Activated naive CD8-positive, alpha-beta T cell treated with anti-CD3 and anti-CD28 coated beads, Interleukin-2, amount 10 ng/mL, durations not matched to agents 7 days and 5 days (primary cell): ENCODE results near the gene AKR1B1. TPM values are rescaled to one million over a fixed set of nuclear protein-coding genes. Genes with fewer than 3 reads are reported as not detected.

Source experiments
- ATAC-seq: fragments of 150-1000 bp; cut with Tn5 transposase; one replicate; pipeline ENCODE4 v1.10.0; 2021; ENCODE audit warnings: low read depth, moderate library complexity
- POLR2A ChIA-PET: fragments of 350-600 bp; sonication (Branson Sonifier 250); formaldehyde crosslinking; loops from one replicate; lab custom pipeline; 2021; ENCODE audit warnings: antibody characterized with exemption; lab: Charles Lee
- DNase-seq: peaks from one replicate; pipeline ENCODE4 v3.0.0; 2021
- H3K27ac Mint-ChIP-seq: one replicate; pipeline ENCODE4 v1.8.0; 2022; ENCODE audit warnings: mild to moderate bottlenecking, mixed read lengths
- H3K27me3 Mint-ChIP-seq: one replicate; pipeline ENCODE4 v1.8.0; 2022; ENCODE audit warnings: mild to moderate bottlenecking, moderate library complexity, mixed read lengths
- H3K36me3 Mint-ChIP-seq: one replicate; pipeline ENCODE4 v1.8.0; 2021; ENCODE audit warnings: mild to moderate bottlenecking, mixed read lengths
- H3K4me1 Mint-ChIP-seq: one replicate; pipeline ENCODE4 v1.8.0; 2021; ENCODE audit warnings: mixed read lengths
- H3K4me3 Mint-ChIP-seq: one replicate; pipeline ENCODE4 v1.8.0; 2022; ENCODE audit warnings: mild to moderate bottlenecking, moderate library complexity, mixed read lengths
- H3K9me3 Mint-ChIP-seq: one replicate; pipeline ENCODE4 v1.8.0; 2021; ENCODE audit warnings: mixed read lengths
- total RNA-seq, 2 experiments: library from RNA; stranded (reverse); gene quantifications; one replicate each; pipeline ENCODE4 v1.2.3, GENCODE V29; 2021

The AKR1B1 gene
- total RNA-seq, 2 experiments from 2014 or later: 85.1 to 91.0 TPM

GRCh38 chr7:134435161-134435920 lies 23.6 kb downstream of the AKR1B1 start:
- H3K4me1 Mint-ChIP-seq: peaks cover 13% of the 10 kb centered on the region
- H3K27ac Mint-ChIP-seq: no peak overlapping the region
- no peak overlapping the region for H3K4me3 Mint-ChIP-seq
- ATAC-seq: no peak
- POLR2A ChIA-PET: no interaction called here
- DNase-seq: no peak
- H3K9me3 Mint-ChIP-seq: peaks cover 1% of the 10 kb centered on the region
- H3K27me3 Mint-ChIP-seq: peaks cover 3% of the 10 kb centered on the region
- H3K36me3 Mint-ChIP-seq: peaks cover 5% of the 10 kb centered on the region

- peaks cover 1% of the 10 kb centered on the region for H3K9me3 Mint-ChIP-seq
- peaks cover 3% of the 10 kb centered on the region for H3K27me3 Mint-ChIP-seq
- no peak for ATAC-seq
- H3K27ac Mint-ChIP-seq: no peak overlapping the region
- no peak for DNase-seq
- peaks cover 3% of the 10 kb centered on the region for H3K36me3 Mint-ChIP-seq
- H3K4me1 Mint-ChIP-seq: peaks cover 13% of the 10 kb centered on the region
- POLR2A ChIA-PET: no interaction called here
- H3K4me3 Mint-ChIP-seq: no peak overlapping the region
These were observed 24.2 kb downstream of the AKR1B1 start for GRCh38 chr7:134434701-134435100.

DNA sequence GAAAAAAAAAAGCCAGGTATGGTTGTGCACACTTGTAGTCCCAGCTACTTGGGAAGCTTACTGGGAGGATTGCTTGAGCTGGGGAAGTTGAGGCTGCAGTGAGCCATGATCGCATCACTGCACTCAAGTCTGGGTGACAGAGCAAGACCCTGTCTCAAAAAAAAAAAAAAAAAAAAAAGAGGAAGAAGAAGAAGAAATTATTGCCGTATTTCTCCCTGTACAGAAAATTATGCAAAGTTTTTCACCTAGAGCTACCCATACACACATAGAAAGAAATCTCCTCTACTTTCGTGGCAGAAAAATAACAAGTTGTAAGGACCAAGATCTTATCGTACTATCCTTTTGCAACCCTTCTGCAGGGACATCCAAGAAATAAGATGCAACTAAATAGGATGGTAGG lies 25.5 kb downstream of the AKR1B1 start:
- POLR2A ChIA-PET: interaction anchor here (1.3 to 1.7 kb wide), 2 partner anchors 26 to 81 kb away, joined by 7 to 13 read pairs; partner anchors contain the start of gene AKR1B1
- DNase-seq (no peak), ATAC-seq (no peak)
- H3K4me1 Mint-ChIP-seq: peaks cover 13% of the 10 kb centered on the region
- H3K9me3 Mint-ChIP-seq: peaks cover 1% of the 10 kb centered on the region
- peaks cover 7% of the 10 kb centered on the region for H3K27me3 Mint-ChIP-seq
- H3K27ac Mint-ChIP-seq: no peak overlapping the region
- no peaks in the 10 kb centered on the region for H3K36me3 Mint-ChIP-seq
- no peak overlapping the region for H3K4me3 Mint-ChIP-seq

DNA sequence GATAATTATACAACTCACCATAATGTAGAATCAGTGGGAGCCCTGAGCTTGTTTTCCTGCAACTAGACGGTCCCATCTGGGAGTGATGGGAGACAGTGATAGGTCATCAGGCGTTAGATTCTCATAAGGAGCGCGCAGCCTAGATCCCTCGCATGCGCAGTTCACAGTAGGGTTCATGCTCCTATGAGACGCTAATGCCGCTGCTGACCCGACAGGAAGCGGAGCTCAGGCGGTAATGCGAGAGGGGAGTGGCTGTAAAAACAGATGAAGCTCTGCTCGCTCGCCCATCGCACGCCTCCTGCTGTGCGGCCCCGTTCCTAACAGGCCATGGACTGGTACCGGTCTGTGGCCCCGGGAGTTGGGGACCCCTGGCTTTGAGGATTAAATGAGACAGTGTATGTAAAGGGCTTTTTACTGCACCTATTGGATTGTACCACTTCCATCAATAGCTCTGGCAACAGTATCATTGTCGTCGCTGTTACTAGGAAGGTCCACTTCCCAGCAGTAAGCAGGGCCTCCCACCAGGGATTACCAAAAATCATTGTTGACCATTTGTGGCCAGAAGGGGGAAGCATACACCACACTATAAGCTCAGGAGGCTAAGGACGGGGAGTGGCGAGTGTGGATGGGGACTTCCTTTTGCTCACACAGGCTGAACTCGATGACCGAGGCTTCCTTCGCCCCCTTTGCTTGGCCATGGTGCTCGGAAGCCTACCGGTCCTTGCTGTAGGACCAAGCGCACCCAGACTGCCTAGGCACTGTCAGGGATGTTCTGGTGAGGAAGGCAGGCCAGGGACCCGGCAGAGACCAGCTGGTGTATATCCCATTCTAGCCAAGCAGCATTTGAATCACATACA lies 26.4 kb downstream of the AKR1B1 start:
- H3K36me3 Mint-ChIP-seq: no peaks in the 10 kb centered on the region
- peak; percentile 69 for DNase-seq
- POLR2A ChIA-PET: interaction anchor here (1.3 to 1.7 kb wide), 2 partner anchors 27 to 82 kb away, joined by 7 to 13 read pairs; partner anchors contain the start of gene AKR1B1
- H3K4me1 Mint-ChIP-seq: peaks cover 13% of the 10 kb centered on the region
- peak overlapping the region; percentile 86 for H3K4me3 Mint-ChIP-seq
- H3K27ac Mint-ChIP-seq: peak overlapping the region; percentile 90
- peaks cover 7% of the 10 kb centered on the region for H3K27me3 Mint-ChIP-seq
- peak; percentile 94 for ATAC-seq
- no peaks in the 10 kb centered on the region for H3K9me3 Mint-ChIP-seq

- DNase-seq (no peak), ATAC-seq (no peak)
- Mint-ChIP-seq H3K9me3 (no peaks in the 10 kb centered on the region), H3K4me3 (peak overlapping the region; percentile 86), H3K4me1 (peaks cover 13% of the 10 kb centered on the region), H3K27me3 (peaks cover 7% of the 10 kb centered on the region), H3K36me3 (no peaks in the 10 kb centered on the region), H3K27ac (no peak overlapping the region)
- POLR2A ChIA-PET: interaction anchor here (1.7 kb wide), 1 partner anchor 27 kb away, joined by 7 read pairs; the partner anchor contains the start of gene AKR1B1
These were observed 27.1 kb downstream of the AKR1B1 start for GRCh38 chr7:134431815-134432214.

DNA sequence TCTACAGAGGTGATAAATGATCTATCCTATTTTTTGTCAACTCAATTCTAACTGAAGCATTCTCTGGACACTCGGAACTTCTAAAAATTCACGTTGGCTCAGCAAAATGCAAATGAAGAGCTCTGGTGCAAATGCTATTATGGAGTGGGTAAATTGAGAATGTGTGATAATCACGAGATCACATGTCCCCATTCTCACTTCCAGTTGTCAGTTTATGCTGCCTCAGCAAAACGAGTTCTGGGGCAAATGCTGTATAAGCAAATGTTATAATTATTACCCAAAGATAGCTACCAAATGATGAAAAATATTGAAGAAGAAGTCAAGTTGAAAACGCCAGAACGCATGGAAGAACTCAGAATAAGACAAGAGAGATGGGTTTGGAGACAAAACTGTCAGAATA lies 29.4 kb downstream of the AKR1B1 start:
- Mint-ChIP-seq H3K4me3 (no peak overlapping the region), H3K27me3 (peaks cover 4% of the 10 kb centered on the region), H3K36me3 (no peaks in the 10 kb centered on the region), H3K4me1 (peaks cover 17% of the 10 kb centered on the region), H3K9me3 (peaks cover 1% of the 10 kb centered on the region), H3K27ac (no peak overlapping the region)
- DNase-seq: no peak
- no peak for ATAC-seq
- POLR2A ChIA-PET: no interaction called here

- Mint-ChIP-seq H3K27ac (no peak overlapping the region), H3K27me3 (peaks cover 4% of the 10 kb centered on the region), H3K36me3 (no peaks in the 10 kb centered on the region), H3K4me1 (peaks cover 17% of the 10 kb centered on the region), H3K4me3 (no peak overlapping the region), H3K9me3 (peaks cover 1% of the 10 kb centered on the region)
- no peak for DNase-seq
- ATAC-seq: no peak
- POLR2A ChIA-PET: no interaction called here
These were observed 30.0 kb downstream of the AKR1B1 start for GRCh38 chr7:134428942-134429341.

DNA sequence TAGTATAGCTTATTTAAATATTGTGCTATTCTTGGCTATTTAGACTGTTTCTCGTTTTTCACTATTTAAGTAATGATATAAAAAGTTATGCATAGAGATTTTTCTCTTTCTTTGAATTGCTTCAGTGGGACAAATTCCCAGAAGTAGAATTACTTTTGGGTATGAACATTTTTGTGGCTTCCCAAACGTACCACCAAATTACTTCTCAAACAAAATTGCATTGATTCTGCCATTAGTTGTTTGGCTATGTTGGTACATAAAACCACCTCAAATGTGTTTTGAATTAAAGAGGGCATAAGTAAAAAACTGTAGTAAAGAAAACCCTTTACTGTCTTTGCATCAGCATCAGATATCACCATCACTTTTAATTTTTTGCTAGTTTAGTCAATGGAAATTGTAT lies 31.0 kb downstream of the AKR1B1 start:
- no peak for ATAC-seq
- Mint-ChIP-seq H3K27me3 (peaks cover 4% of the 10 kb centered on the region), H3K36me3 (no peaks in the 10 kb centered on the region), H3K4me3 (no peak overlapping the region), H3K4me1 (peaks cover 14% of the 10 kb centered on the region), H3K9me3 (peaks cover 1% of the 10 kb centered on the region), H3K27ac (no peak overlapping the region)
- POLR2A ChIA-PET: no interaction called here
- DNase-seq: no peak

GRCh38 chr7:134425777-134426176 lies 33.1 kb downstream of the AKR1B1 start:
- DNase-seq (no peak), ATAC-seq (no peak)
- Mint-ChIP-seq H3K4me1 (peaks cover 4% of the 10 kb centered on the region), H3K9me3 (peaks cover 1% of the 10 kb centered on the region), H3K27me3 (peaks cover 9% of the 10 kb centered on the region), H3K27ac (no peak overlapping the region), H3K4me3 (no peak overlapping the region), H3K36me3 (no peaks in the 10 kb centered on the region)
- POLR2A ChIA-PET: no interaction called here

- H3K27ac Mint-ChIP-seq: no peak overlapping the region
- H3K27me3 Mint-ChIP-seq: peaks cover 11% of the 10 kb centered on the region
- POLR2A ChIA-PET: no interaction called here
- H3K4me1 Mint-ChIP-seq: peaks cover 5% of the 10 kb centered on the region
- H3K36me3 Mint-ChIP-seq: no peaks in the 10 kb centered on the region
- H3K9me3 Mint-ChIP-seq: peaks cover 1% of the 10 kb centered on the region
- no peak overlapping the region for H3K4me3 Mint-ChIP-seq
- no peak for ATAC-seq
- DNase-seq: no peak
These were observed 36.3 kb downstream of the AKR1B1 start for GRCh38 chr7:134422638-134423037.

DNA sequence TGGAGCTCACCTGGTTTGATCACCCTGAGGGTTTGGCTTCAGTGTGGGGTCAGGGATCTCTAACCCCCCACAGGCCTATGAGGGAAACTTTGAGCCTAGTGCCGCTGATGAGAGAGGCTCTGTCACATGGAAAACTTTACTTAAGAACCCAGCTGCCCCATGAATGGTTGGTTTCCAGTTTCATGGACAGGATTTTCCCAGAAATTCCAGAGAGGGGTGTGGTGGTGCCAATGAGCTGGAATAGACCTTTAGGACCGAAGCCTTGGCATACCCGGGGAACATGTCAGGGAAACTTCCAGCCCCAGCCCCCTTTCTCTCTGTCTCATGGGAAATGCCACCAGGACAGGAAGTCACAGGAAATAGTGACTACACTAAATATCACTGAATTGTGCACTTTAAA lies 36.9 kb downstream of the AKR1B1 start:
- Mint-ChIP-seq H3K27ac (no peak overlapping the region), H3K27me3 (peaks cover 12% of the 10 kb centered on the region), H3K36me3 (no peaks in the 10 kb centered on the region), H3K4me3 (no peak overlapping the region), H3K9me3 (peaks cover 1% of the 10 kb centered on the region), H3K4me1 (peaks cover 5% of the 10 kb centered on the region)
- DNase-seq (no peak), ATAC-seq (no peak)
- POLR2A ChIA-PET: no interaction called here

- Mint-ChIP-seq H3K4me1 (peaks cover 1% of the 10 kb centered on the region), H3K36me3 (no peaks in the 10 kb centered on the region), H3K9me3 (no peaks in the 10 kb centered on the region), H3K4me3 (no peak overlapping the region), H3K27me3 (peaks cover 12% of the 10 kb centered on the region), H3K27ac (no peak overlapping the region)
- POLR2A ChIA-PET: no interaction called here
- ATAC-seq: no peak
- no peak for DNase-seq
These were observed 38.3 kb downstream of the AKR1B1 start for GRCh38 chr7:134420424-134421125.

DNA sequence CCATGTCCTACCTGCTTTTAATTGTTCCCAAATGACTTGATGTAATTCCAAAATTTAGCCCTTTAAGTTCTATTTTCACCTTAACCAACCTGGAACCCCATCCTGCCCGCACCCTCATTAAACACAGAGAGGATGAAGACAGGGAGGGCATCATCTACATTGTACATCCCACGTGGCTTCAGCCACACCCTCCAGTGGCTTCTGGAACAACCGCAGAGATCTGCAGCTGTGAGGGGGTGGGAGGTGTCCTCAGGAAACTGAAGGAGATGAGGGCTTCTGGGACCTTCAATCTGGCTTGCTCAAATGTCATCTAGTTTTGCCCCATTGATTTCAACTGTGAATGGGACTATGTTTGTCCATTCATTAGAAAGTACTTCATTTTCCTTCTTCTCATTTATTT lies 39.0 kb downstream of the AKR1B1 start:
- DNase-seq: no peak
- H3K27me3 Mint-ChIP-seq: peaks cover 15% of the 10 kb centered on the region
- no peaks in the 10 kb centered on the region for H3K9me3 Mint-ChIP-seq

More for the DNA sequence above, 39.0 kb downstream of the AKR1B1 start:
- Mint-ChIP-seq H3K27ac (no peak overlapping the region), H3K36me3 (no peaks in the 10 kb centered on the region), H3K4me3 (no peak overlapping the region), H3K4me1 (peaks cover 1% of the 10 kb centered on the region)
- POLR2A ChIA-PET: no interaction called here
- ATAC-seq: no peak
